Activated effector memory CD4-positive, alpha-beta T cell treated with anti-CD3 and anti-CD28 coated beads, Interleukin-2, amount 50 U/mL, for 16 hours (primary cell): Measurements from ENCODE around the gene ORAI1.
"Not testable (repeated sequence)": the region's sequence is repeated elsewhere in the genome, so short reads cannot be mapped to it uniquely, and the experiment has no call there.

ENCODE experiments used
- DNase-seq: peaks from one replicate; pipeline ENCODE4 v3.0.0-alpha.2; 2020

ORAI1 gene

DNA sequence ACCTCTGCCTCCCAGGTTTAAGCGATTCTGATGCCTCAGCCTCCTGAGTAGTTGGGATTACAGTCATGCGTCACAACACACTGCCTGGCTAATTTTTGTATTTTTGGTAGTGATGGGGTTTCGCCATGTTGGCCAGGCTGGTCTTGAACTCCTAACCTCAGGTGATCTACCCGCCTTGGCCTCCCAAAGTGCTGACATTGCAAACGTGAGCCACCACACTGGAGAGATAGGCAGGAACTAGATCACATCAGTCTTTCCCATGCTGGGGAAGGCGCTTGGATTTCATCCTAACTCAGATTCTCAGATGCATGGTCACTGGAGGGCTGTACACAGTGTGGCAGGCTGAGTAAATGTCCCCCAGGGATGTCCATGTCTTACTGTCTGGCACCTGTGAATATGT lies 18.0 kb upstream of the ORAI1 start:
- no peak for DNase-seq

DNA sequence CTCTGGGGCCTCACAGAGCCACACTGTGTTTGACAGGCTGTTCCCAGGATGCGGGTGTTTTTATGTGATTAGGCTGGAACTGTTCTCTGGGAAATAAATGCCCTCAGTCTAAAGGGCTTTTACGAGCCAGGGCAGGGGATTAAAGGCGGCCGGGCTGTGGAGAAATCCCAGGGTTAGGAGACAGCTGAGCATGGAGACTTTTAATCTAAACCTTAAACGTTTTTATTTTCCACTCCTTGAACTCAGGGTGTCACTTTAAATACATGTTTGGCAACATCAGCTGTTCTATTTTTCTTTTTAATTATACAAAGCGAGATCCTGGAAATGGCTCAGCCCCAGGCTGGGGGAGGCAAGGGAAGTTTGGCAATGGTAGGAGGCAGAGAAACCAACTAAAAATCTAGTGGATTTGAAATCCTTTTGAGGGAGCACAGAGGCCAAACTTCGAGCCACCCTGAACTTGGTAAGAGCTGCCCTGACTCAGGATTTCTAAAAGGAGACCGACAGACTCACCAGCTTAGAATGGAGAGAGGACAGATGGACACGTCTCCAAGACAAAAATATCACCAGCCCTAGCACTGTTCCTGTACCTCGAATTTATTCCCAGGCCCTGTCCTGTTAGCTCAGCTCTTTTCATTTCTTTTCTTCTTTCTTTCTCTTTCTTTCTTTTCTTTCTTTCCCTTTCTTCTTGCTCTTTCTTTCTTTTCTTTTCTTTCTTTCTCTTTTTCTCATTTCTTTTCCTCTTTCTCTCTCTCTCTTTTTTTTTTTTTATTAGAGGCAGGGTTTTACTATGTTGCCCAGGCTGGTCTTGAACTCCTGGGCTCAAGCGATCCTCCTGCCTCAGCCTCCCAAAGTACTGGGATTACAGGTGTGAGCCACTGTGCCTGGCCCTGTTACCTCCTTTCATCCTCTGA lies 15.8 kb upstream of the ORAI1 start:
- DNase-seq: no peak

GRCh38 chr12:121611306-121611705 lies 15.0 kb upstream of the ORAI1 start:
- DNase-seq: peak; percentile 71

GRCh38 chr12:121613462-121613861 lies 12.9 kb upstream of the ORAI1 start:
- no peak for DNase-seq

DNA sequence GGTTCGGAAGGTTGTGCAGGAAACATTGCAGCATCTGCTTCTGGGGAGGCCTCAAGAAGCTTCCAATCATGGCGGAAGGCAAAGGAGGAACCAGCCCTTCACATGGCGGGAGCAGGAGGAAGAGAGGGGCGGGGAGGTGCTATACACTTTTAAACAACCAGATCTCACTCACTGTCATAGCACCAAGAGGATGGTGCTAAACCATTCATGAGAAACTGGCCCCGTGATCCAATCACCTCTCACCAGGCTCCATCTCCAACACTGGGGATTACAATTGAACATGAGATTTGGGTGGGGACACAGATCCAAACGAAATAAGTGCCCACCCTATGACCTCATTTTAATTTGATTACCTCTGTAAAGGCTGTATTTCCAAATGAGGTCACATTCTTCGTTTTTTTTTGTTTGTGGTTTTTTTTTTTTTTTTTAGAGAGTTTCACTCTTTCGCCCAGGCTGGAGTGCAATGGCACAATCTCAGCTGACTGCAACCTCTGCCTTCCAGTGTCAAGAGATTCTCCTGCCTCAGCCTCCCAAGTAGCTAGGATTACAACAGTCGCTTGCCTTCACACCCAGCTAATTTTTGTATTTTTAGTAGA lies 11.4 kb upstream of the ORAI1 start:
- no peak for DNase-seq

DNA sequence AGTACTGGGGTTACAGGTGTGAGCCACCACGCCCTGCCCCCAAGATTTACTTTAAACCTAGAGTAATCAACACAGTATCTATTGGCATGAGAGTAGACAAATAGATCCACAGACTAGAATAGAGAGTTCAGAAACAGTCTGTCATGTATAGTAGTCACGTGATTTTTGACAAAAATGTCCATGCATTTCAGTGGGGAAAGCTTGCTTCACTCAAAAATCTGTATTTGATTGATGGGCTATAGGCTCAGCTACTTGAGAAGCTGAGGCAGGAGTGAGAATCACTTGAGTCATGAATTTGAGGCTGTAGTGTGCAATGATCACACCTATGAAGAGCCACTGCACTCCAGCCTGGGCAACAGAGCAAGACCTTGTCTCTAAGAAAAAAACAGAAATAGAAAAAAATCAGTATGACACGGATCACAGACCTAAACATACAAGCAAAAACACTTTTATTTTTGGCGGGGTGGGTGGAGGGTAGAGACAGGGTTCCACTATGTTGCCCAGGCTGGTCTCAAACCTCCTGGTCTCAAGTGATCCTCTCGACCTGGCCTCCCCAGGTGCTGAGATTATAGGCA lies 7.6 kb upstream of the ORAI1 start:
- DNase-seq: no peak

GRCh38 chr12:121620333-121620891 lies 5.9 kb upstream of the ORAI1 start:
- no peak for DNase-seq

GRCh38 chr12:121626853-121627640 lies 717 bp downstream of the ORAI1 start:
- DNase-seq: peak; percentile 95

DNA sequence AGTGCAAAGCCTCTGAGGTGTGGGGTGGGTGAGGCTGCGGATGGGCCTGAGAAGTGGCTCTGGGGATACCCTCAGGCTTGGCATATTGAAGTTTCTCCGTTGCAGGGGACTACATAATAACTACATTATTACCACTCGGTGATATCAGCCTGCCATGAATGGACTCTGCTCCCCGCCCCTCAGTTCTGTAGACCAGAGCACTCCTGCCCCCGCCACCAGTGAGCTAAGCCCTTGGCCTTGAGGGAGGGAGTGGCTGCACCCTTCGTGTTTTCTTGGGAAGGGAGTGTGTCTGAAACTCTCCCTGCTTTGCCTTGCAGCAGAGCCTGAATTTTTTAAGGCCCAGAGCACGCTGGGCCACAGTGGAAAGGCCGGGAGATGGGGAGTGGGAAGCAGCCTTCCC lies 1.7 kb downstream of the ORAI1 start:
- peak; percentile 66 for DNase-seq

GRCh38 chr12:121628536-121628935 lies 2.2 kb downstream of the ORAI1 start:
- no peak for DNase-seq

- DNase-seq: no peak
These were observed 4.5 kb downstream of the ORAI1 start for GRCh38 chr12:121630791-121631355.

DNA sequence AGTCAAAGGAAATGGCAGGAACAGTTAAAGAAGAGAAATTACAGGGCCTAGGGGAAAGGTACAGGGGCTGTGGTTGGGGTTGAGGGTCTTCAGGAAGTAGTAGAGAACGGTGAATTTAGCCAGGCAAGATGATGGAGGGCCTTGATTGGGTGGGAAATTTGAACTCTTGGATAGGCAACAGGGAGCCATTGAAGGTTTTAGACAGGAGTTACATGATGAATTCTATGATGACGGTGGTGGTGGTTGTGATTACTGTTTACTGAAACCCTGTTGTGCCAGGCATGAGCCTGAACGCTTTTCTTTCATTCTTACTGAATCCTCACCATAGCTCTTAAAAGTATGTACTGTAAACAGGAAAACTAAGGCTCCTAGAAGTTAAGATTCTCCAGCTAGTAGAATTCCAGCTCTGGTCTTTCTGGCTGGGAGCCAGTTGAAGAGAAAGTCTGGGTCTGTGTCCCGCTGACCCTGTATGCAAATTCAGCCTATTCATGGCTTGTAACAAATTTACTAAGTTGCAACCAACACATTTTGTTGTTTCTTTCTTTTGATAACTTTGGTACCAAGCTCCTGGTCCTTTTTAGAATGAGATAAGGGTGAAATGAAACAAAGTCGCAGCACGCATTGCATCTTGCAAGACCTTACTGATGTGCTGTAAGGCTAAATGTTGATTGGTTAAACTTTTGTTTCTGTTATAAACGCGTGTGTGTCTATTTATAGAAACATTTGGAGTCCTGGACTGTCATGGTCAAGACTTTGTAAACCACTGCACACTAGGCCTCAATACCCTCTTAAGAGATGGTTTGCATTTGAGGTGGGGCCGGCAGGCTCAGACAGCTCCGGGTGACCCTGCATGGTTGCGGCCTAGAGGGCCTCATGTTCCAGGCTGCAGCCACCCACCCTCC lies 6.0 kb downstream of the ORAI1 start:
- no peak for DNase-seq

- not testable (repeated sequence) for DNase-seq
These were observed 7.5 kb downstream of the ORAI1 start for GRCh38 chr12:121633833-121634196.

- DNase-seq: no peak
These were observed 8.5 kb downstream of the ORAI1 start for GRCh38 chr12:121634836-121635235.

DNA sequence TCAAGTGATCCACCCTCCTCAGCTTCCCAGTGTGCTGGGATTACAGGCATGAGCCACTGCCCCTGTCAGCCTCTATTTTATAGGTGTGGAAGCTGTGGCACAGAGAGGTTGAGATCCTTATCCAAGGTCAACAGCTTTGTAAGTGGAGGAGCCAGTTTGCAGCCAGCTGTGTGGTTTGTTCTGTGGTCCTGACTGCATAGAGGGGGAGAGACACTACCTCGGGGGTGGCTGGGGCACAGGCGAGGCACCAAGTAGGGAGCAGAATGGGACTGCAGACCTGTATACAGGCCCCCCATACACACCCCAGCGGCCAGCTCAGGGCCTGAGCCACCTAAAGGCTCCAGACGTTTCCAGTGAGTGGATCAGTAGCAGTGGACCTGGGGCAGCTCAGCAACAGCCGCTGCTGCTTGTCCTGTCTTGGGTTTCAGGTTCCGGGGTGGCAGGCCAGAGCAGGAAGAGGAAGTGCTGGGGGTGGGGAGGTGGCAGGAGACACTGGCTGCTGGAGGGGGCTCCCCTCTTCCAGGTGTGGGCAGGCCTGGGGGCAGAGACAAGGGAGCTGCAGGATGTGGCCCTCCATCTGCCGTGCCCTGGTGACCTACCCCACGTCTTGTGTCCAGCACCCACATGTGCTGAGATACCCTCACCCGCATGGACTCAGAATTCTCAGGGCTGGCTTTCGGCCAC lies 11.0 kb downstream of the ORAI1 start:
- peak; percentile 82 for DNase-seq

GRCh38 chr12:121638298-121639202 lies 12.2 kb downstream of the ORAI1 start:
- DNase-seq: no peak

- no peak for DNase-seq
These were observed 15.0 kb downstream of the ORAI1 start for GRCh38 chr12:121641343-121641630.

DNA sequence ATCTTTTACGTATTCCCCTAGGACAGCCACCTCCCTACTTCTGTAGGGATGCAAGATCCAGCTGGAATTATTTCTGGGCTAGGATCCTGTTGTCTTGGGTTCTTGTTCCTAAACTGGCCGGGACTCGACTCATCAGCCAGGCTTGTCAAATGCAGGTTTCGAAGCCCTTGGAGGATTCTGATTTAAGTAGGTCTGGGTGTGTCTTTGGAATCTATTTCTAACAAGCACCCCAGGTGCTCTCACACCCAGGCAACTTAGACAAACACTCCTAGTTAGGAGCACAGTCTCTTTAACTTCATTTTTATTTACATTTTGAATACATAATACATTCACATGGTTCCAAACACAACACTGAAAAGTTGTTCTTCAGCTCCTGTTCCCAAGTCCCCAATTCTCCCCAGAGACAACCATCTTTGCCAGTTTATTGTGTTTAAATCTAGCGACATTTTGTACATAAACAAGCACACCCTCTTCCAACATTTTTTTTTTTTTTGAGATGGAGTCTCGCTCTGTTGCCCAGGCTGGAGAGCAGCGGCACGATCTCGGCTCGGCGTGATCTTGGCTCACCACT lies 22.2 kb downstream of the ORAI1 start:
- DNase-seq: no peak

GRCh38 chr12:121649322-121649721 lies 23.0 kb downstream of the ORAI1 start:
- no peak for DNase-seq
